CD4-positive, alpha-beta T cell treated with Interleukin-6 at 100 ng/mL for 8 hours (primary cell): Measurements from ENCODE around the gene SNAPC4.

Experiments
- DNase-seq: peaks from one replicate; pipeline ENCODE4 v3.0.0-alpha.2; 2020; ENCODE audit warnings: mixed read lengths, low spot score

The SNAPC4 gene

GRCh38 chr9:136392538-136393449 lies 7.2 kb downstream of the SNAPC4 start:
- DNase-seq, result no peak

GRCh38 chr9:136391737-136392537 lies 8.0 kb downstream of the SNAPC4 start:
- DNase-seq, result no peak

DNA sequence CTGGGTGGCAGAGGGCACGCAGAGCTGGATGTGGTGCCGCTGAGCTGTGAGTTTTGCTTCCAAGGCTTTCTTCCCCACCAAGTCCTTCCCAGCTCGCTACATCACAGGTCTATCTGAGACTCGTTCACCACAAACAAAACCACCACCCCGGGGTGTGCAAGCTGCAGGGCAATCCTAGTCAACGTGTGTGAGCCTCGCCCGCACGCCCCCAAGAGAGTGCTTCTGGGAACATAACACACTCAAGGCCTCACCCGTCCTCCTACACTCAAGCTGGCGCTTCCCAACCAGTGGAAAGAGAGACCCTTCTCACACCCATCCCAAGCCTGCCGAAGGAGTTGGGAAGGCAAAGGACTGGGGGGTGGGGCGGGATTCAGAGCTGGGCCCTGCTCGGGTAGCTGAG lies 10.6 kb downstream of the SNAPC4 start:
- no peak for DNase-seq

GRCh38 chr9:136387217-136387616 lies 12.8 kb downstream of the SNAPC4 start:
- no peak for DNase-seq

DNA sequence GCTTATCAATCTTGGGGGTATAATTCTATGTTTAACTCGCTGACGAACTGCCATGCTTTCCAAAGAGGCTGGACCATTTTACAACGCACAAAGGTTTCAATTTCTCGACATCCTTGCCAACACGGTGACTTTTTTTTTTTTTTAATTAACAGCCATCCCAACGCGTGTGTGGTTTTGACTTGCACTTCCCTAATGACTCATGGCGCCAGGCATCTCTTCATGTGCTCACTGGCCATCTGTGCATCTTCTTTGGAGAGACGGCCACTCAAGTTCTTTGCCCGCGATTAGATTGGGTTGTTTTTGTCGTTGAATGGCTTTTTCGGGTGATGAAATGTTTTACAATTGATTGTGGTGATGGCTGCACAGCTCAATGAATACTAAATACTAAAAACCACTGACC lies 14.0 kb downstream of the SNAPC4 start:
- DNase-seq, result no peak

GRCh38 chr9:136385015-136385414 lies 15.0 kb downstream of the SNAPC4 start:
- no peak for DNase-seq

GRCh38 chr9:136383436-136383835 lies 16.5 kb downstream of the SNAPC4 start:
- DNase-seq, result no peak

GRCh38 chr9:136381966-136382513 lies 17.9 kb downstream of the SNAPC4 start:
- no peak for DNase-seq

DNA sequence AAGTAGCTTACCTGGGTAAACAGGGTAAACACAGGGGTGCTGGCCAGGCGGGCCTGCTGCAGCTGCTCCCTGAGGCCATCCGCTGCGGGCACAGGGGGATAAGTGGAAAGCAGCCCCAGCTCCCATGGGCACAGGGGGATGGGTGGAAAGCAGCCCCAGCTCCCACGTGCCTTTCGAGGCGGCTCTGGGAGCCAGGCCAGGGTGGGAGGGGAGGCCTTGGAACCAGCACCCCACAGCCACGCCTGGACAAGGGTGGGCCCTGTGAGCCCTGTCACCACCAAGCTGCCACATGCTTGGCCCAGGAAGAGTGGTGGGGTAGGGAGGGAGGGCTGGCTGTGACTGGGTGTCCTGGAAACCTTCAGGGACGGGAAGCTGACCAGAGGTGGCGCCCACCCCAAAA lies 18.7 kb downstream of the SNAPC4 start:
- DNase-seq, result no peak

- no peak for DNase-seq
These were observed 19.6 kb downstream of the SNAPC4 start for GRCh38 chr9:136380381-136380780.

- no peak for DNase-seq
These were observed 20.1 kb downstream of the SNAPC4 start for GRCh38 chr9:136379891-136380290.

DNA sequence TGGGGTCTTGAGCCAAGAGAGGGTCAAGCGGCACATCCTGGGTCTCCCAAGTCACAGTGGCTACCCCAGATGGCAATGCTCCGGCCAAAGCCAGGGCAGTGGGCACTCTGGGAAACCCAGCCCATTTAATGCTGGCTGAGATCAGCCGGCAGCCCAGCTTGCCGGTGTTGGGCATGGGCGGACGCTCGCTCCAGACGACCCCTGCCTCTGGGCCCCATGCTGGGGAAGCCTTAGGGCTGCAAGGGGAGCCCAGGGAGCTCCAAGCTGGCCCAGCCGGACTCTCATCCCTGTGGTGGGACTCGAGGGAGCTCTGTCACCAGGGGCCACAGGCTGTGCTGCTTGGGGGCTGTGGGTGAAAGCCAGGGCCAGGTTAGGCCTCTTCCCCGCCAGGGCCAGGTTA lies 20.6 kb downstream of the SNAPC4 start:
- DNase-seq, result no peak

DNA sequence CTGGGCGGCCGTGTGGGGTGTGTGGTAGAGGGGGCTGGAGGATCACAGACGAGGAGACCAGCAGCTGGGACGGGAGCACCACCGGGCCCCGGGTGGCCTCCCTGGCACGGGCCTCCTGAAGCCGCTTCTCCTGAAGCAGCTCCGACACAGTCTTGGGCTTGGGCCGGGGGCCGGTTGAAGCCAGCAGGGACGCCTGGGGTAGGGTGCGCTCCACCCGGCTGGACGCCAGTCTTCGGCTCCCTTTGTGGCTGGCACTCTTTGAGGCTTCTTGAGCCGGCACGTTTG lies 21.0 kb downstream of the SNAPC4 start:
- no peak for DNase-seq

- no peak for DNase-seq
These were observed 21.6 kb downstream of the SNAPC4 start for GRCh38 chr9:136378170-136379002.

- DNase-seq, result no peak
These were observed 22.4 kb downstream of the SNAPC4 start for GRCh38 chr9:136377341-136378169.

DNA sequence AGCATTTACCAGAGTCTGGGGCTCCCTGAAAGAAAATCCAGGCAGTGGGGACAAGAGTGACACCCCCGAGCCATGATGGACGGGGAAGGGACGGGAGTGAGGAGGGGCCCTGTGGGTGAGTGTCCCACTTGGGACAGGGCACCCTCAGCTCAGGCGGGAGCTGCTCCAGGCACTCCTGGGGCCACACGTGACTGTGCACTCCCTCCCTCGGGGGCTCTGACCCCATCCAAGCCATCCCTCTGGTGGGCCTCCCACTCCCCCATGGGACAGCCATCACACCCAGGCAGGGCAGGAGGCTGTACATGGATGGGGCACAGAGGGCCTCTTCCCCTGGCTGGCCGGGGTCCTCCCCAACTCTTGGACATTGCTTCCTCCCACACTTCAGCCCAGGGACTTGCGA lies 23.5 kb downstream of the SNAPC4 start:
- DNase-seq, result no peak

DNA sequence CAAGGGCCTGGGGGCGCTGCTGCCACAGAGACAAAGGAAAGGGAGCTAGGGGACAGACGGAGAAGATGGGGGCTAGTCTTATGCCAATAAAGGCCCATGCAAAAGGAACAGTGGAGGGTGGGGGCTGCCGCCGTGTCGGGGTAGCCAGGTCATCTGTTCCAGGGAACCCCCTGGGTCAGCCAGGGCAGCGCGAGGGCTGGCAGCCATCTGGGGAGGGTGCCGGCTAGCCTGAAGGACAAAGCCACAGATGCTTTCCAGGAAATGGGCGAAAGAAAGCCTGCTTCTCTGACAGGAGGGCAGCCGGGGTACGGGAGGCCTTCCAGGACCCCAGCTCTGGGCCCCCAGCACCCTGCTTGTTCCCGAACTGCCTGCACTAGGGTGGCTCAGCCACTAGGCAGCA lies 24.9 kb downstream of the SNAPC4 start:
- DNase-seq, result no peak

- no peak for DNase-seq
These were observed 25.8 kb downstream of the SNAPC4 start for GRCh38 chr9:136374183-136374575.

DNA sequence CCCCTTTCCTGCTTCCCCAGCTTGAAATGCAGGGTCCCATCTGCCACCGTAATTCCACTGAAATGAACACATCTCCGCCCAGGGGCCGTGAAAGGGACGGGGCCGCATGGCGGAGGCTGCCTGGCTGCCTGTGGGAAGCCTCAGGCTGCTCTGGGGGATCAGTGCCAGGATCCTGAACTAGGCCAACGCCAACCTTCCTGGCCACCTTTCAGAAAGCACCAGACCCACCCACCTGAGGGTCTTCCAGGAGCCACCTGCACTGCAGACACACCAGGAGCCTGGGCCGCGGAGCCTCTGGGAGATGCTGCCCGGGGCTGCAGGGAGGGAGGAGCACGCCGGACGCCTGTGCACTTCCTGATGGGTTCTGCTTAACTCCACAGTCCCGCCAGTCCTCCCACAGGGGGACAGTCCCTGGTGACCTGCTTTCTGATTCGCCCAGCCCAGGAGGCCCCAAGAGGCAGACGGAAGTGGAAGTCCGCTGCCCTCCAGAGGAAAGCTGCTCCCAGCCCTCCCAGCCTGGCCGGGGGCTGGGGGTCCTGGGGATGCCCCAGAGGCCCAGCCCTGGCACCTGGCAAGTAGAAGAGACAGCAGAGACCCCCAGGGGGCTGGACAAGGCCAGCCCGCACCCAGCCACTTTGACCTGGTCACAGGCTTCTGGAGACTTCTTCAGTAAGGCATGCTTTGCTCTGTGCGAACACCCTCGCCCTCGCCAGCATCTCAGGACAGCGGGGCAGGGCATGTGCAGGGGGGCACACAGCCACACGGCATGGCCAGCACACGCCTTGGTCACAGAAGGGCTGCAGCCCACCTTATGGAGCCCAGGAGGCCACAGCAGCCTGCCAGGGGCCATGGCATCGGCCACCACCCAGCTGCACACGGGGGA lies 26.4 kb downstream of the SNAPC4 start, which contains the start of gene CARD9:
Gene CARD9, minus strand, starts transcription at position 370 of the 883 bp plus-strand sequence. CDS start 1,591 bp downstream, outside the sequence.
- DNase-seq, result no peak
